SKM-1 (cell line): ENCODE measurements around the gene SBF2.
"Not testable (repeated sequence)": the region's sequence is repeated elsewhere in the genome, so short reads cannot be mapped to it uniquely, and the experiment has no call there.

Source experiments
- DNase-seq: peaks from one replicate; lab custom pipeline; 2025; ENCODE audit not compliant: unreplicated experiment; lab: John Stamatoyannopoulos, UW

Gene SBF2

DNA sequence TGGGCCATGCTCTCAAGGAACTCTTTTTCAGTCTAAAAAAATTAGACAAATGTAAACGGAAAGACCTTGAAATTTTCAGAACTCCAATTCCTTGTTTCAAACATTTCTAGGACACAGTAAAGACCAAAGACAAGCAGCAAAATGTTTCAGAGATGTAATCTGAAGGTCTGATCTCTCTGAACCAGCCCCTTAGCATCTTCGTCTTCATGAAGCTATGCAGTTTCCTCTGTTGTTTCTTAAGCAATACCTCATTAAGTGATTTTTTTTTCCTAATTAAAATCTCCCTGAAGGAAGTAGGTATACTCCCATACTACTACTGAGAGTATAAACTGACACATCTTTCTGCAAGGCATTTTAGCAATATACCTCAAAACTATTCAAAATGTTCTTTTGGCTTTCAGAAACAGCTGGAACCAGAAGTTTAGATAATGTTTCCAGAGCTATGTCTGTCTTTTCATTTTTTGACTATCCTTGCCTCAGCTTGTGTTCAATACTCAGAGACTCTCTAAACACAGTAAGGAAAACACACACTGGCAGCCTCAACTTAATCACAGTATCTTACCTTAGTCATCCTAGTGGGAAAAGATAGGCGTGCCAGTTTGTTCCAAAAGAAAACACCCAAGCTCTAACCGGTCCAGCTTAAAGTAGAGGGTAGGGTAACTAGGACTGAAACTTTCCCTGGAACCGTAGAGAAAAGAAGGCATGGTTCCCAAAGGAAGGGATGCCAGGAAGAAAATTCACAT lies 25.1 kb downstream of the SBF2 start:
- no peak for DNase-seq

DNA sequence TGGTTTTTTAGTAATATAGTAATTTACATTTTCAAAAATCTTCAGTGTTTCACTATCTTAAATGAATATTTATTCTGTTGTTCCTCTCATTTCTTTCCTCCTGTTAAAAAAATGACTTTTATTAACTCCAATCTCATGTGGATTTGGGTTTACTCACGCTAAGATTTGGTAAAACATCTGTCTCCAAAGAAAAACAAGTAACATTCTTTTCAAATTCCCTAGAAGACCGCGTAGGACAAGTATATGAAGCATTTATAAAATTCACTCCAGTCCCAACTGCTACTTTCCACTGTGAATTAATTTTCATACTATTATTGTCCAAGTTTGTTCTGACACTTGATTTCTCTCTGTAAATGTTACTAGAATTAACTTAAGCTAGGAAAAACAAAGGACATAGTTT lies 26.2 kb downstream of the SBF2 start:
- DNase-seq: no peak

GRCh38 chr11:10265936-10266335 lies 28.1 kb downstream of the SBF2 start:
- DNase-seq: no peak

- not testable (repeated sequence) for DNase-seq
These were observed 29.3 kb downstream of the SBF2 start for GRCh38 chr11:10264716-10265115.

DNA sequence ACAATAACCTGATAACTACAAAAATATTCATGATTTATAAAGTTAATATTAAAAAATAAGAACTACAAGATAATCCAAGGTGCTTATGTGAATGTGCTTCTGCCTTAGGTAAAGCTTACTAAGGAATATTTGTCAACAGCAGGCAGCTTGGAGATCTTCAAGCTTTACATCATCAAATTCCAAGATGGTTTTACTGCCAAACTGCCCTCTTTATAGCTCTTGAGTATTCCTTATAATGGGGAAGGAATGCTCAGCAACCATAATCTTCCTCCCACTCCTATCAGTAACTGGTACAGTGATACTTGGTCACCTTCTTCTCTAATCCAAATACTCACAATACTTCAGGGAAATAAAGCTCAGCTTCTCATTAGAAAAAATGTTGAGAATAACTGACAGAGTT lies 30.1 kb downstream of the SBF2 start:
- DNase-seq: no peak

GRCh38 chr11:10261821-10262220 lies 32.2 kb downstream of the SBF2 start:
- DNase-seq: no peak

- no peak for DNase-seq
These were observed 36.5 kb downstream of the SBF2 start for GRCh38 chr11:10257478-10257877.

GRCh38 chr11:10255388-10256125 lies 38.5 kb downstream of the SBF2 start:
- DNase-seq: no peak

- not testable (repeated sequence) for DNase-seq
These were observed 44.4 kb downstream of the SBF2 start for GRCh38 chr11:10249448-10250131.

GRCh38 chr11:10247011-10247410 lies 47.0 kb downstream of the SBF2 start:
- no peak for DNase-seq

DNA sequence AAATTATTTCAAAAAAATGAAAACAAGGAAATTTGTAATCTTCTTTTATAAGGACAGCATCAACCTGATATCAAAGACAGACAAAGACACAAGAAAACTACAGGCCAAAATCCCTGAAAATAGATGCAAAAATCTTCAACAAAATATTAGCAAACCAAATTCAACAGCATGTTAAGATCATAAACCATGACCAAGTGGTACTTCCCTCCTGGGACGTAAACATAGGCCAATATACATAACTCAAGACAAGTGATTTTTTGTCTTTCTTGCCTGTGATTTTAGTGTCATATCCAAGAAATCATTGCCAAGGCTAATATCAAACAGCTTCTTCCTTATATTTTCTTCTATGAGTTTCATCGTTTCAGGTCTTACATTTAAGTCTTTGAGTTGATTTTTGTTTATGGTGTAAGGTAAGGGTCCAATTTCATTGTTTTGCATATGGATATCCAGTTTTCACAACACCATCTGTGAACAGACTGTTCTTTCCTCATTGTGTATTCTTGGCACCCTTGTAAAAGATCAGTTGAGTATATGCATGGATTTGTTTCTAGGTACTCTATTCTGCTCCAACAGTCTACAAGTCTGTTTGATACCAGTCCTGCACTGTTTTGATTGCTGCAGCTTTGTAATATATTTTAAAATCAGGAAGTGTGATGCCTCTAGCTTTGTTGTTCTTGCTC lies 50.0 kb downstream of the SBF2 start:
- no peak for DNase-seq

DNA sequence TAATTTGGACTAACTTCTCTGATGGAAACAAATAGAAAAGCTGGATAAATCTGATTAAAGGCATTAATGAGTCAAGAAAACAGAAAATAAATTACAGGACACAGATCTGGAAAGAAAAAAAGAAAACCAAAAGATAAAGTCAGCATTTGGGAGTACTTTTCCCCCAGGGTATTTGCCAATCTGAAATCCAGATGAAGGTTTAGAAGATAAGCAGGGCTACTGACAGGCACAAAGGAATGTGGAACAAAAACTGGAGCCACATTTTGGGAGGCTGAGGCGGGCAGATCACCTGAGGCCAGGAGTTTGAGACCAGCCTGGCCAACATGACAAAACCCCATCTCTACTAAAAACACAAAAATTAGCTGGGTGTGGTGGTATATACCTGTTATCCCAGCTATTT lies 57.2 kb downstream of the SBF2 start:
- no peak for DNase-seq

GRCh38 chr11:10233581-10233980 lies 60.4 kb downstream of the SBF2 start:
- DNase-seq: no peak

DNA sequence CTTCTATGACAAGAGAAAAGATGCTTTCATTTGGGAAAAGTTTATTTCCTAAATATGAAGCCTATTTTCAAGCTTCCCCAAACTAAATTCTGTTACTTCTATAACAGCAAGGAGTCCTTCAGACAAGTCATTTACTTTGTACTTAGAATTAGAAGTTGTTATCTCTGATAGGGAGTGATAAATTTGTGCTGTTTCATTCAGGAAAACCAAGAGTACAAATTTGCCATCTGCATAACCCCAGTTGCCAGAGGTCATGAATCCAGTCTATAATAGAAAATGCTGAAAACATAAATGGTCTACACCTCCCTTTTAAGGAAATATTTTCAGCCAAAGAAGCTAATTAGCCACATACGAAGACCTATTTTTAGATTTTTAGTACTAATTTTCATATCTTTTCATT lies 61.3 kb downstream of the SBF2 start:
- no peak for DNase-seq

GRCh38 chr11:10231803-10232202 lies 62.2 kb downstream of the SBF2 start:
- DNase-seq: not testable (repeated sequence)

DNA sequence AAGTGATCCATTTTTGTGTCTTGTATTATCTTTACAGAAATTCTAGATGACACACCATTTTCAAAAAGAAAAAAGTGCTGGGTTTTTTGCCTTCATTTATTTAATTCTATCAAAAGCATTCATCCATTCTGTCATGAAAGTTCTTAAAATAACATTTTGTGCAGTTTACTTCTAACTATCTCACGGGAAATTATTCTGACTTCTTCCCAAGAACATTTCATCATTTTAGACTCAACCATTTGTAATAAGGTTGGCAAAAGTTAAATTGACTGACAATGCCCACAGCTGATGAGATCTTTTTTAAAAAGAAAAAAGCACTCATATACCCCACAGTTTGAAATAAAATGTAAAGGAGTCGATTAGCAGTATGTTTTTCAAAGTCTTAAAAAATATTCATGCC lies 68.5 kb downstream of the SBF2 start:
- no peak for DNase-seq

DNA sequence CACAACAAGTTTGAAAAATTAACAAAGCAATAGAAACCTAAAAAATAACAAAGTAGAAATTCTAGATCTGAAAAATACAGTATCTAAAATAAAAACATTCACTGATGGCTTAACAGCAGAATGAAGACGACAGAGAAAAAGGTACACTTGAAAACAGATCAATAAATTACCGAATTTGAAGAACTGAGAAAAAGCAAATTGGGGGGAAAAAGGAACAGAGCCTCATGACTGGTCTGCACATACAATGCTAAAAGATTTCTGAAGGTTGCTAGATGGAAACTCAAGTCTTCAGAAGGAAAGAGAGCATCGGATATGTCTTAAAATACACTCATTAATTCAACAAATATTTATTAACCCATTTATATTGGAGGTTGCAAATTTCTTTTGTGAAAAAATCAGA lies 71.6 kb downstream of the SBF2 start:
- DNase-seq: no peak

GRCh38 chr11:10221342-10221741 lies 72.7 kb downstream of the SBF2 start:
- no peak for DNase-seq

GRCh38 chr11:10211470-10211869 lies 82.5 kb downstream of the SBF2 start:
- DNase-seq: no peak

DNA sequence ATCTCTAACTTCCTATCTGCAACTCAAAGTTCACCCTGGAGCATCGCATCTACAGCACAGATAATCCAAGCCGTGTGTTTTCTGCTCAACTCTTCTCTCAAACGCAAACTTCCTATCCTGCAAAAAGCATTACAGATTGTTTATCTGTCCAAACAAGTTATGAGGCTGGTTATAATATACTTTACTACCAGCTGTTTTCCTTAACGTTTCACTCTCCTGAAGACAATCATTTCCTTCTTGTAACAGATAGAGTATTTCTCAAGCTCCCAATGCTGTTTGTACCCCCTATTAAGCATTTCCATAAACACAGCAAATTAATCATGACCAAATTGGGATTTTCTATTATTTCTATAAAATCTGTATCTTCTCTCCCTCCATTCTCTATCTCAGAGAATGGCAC lies 84.7 kb downstream of the SBF2 start:
- no peak for DNase-seq

DNA sequence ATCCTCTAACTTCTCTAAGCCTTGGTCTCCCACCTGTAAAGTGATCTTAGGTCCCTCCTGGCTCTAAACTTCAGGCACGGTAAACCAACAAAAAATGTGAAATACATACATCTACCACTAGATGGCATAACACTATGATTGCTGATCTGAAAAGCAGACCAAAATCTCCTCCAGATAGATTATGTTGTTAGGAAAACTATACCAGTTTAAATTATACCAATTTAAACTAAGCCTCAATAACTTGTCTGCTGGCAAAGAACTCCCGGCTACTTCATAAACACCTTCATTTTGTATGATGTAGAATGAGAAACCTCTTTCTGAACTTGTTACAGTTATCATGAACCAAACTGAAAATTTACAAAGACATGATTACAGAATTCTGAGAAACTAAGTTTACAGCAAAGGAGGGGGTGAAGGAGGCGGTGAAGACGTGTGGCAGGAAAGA lies 85.9 kb downstream of the SBF2 start:
- peak; percentile 31 for DNase-seq
